Kidney tubule cell (primary cell): ENCODE measurements around the gene GFM2.
"Not testable (repeated sequence)": the region's sequence is repeated elsewhere in the genome, so short reads cannot be mapped to it uniquely, and the experiment has no call there.

Experiments
- DNase-seq: peaks from one replicate; pipeline ENCODE4 v3.0.0-alpha.2; 2018; ENCODE audit warnings: low spot score

Gene GFM2

GRCh38 chr5:74693191-74693590 lies 73.7 kb downstream of the GFM2 start:
- DNase-seq: peak; percentile 13

GRCh38 chr5:74686962-74687751 lies 79.8 kb downstream of the GFM2 start:
- DNase-seq: peak; percentile 14

GRCh38 chr5:74685979-74686631 lies 80.8 kb downstream of the GFM2 start:
- DNase-seq: no peak

GRCh38 chr5:74684900-74685851 lies 81.7 kb downstream of the GFM2 start, which contains the start of gene HEXB:
Gene HEXB (plus strand): TSS chr5:74685233. CDS start chr5:74685261, 28 bp downstream.
- DNase-seq: peak; percentile 90

- DNase-seq: peak; percentile 66
These were observed 87.0 kb downstream of the GFM2 start for GRCh38 chr5:74679966-74680365.

- not testable (repeated sequence) for DNase-seq
These were observed 87.6 kb downstream of the GFM2 start for GRCh38 chr5:74679300-74679699.

- DNase-seq: not testable (repeated sequence)
These were observed 88.8 kb downstream of the GFM2 start for GRCh38 chr5:74678123-74678522.

- not testable (repeated sequence) for DNase-seq
These were observed 90.5 kb downstream of the GFM2 start for GRCh38 chr5:74676466-74676865.

GRCh38 chr5:74673011-74673790 lies 93.7 kb downstream of the GFM2 start:
- peak; percentile 45 for DNase-seq

- DNase-seq: no peak
These were observed 94.6 kb downstream of the GFM2 start for GRCh38 chr5:74672215-74672877.
